ENCODE data around the gene HSPB3. TPM values are rescaled to one million over a fixed set of nuclear protein-coding genes. Genes with fewer than 3 reads are reported as not detected.

Gene HSPB3, protein sequence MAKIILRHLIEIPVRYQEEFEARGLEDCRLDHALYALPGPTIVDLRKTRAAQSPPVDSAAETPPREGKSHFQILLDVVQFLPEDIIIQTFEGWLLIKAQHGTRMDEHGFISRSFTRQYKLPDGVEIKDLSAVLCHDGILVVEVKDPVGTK
- not detected in 2 replicates for total RNA-seq

DNA sequence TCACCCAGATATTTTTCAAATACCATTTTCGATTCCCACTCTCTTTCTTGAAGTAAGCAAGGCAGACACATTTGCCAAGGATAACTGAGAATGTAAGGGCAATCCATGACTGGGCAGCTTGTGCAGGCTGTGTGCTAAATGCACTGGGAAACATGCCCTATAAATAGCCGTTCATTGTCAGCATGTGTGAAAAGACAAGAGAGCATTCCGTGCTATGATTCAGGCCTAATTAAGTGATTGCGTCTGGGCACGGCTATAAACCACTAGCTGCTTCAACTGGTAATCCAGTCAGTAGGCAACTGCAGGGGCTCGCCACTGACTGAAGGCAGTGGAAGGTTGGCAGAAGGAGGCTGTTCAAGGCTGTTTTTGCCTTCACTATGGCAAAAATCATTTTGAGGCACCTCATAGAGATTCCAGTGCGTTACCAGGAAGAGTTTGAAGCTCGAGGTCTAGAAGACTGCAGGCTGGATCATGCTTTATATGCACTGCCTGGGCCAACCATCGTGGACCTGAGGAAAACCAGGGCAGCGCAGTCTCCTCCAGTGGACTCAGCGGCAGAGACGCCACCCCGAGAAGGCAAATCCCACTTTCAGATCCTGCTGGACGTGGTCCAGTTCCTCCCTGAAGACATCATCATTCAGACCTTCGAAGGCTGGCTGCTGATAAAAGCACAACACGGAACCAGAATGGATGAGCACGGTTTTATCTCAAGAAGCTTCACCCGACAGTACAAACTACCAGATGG, at the start of gene HSPB3:
TSS of gene HSPB3 (plus strand) at position 287 of the 745 bp plus-strand sequence. CDS start at position 378, 91 bp downstream.

Other genes starting within 250 kb of the HSPB3 start
- gene ARL15, start 145.1 kb upstream of the HSPB3 start, total RNA-seq, result 8.0 and 14.3 TPM in 2 replicates
- 33.4 and 39.5 TPM in 2 replicates for gene SNX18, start 62.1 kb downstream of the HSPB3 start, total RNA-seq